Non-pigmented ciliary epithelial cell (primary cell): ENCODE data around the gene MMP25.

Source experiments
- DNase-seq: peaks from one replicate; pipeline ENCODE4 v3.0.0-alpha.2; 2010; ENCODE audit warnings: low read depth

MMP25 gene

DNA sequence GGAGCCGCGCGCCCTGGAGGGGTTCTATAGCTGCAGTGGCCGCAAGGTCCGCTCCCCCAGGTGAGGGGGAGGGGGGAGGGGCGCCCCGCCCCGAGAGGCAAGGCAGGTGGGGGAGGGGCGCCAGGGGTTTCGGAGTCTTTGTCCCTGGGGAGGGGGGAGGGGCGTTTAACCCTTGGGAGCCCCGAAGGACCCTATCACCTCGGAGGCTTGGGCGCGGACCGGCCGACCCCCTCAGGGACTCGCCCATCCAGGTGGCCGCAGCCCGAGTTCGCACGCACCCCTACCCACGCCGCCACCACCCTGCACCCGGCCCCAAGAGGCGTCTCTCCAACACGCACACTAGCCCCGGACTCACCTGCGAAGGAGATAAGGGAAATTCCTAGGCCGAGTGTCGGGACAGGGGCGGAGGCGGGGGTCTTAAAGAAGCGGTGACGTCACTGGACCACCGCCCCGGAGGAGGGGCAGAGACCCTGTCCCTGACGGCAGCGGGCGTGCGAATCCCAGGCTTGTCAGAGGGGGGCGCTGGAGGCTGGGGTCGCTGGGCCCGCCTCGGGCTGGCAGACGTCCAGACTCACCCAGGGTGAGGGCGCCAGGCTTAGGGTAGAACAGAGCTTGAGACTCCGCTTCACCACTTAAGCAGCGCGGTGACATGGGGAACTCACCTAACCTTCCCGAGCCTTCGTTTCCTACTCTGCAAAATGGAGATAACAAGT, 28.4 kb upstream of the MMP25 start, which contains the start of gene CLDN6:
Gene CLDN6, minus strand, starts transcription at position 390 of the 713 bp plus-strand sequence. CDS start 2,162 bp downstream, outside the sequence.
- DNase-seq: no peak

DNA sequence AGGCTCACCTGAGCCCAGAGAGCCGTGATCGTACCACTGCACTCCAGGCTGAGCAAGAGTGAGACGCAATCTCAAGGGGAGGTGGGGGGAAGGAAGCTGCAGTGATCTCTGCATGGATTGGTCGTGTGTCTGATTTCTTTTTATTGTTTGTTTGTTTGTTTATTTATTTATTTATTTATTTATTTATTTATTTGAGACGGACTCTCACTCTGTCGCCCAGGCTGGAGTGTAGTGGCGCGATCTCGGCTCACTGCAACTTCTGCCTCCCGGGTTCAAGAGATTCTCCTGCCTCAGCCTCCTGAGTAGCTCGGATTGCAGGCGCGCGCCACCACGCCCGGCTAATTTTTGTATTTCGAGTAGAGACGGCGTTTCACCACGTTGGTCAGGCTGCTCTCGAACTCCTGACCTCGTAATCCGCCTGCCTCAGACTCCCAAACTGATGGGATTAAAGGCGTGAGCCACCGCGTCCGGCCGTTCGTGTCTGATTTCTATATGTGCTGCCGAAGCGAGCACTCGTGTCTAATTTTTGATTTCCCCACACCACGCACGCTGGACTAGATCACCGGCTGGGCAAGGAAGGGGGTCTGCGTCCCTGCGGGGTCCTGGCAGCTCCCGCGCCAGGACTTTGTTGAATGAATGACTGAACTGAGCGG, 26.6 kb upstream of the MMP25 start:
- no peak for DNase-seq

DNA sequence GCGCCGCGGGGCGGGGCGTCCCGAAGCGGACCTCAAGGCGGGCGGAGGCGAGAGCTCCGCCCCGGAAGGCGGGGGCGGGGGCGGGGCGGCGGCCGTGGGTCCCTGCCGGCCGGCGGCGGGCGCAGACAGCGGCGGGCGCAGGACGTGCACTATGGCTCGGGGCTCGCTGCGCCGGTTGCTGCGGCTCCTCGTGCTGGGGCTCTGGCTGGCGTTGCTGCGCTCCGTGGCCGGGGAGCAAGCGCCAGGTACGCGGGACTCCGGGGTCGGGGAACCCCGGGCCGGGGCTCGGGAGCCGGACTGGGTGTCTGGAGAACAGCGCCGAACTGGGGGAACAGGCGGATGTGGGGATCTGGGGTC, 26.1 kb upstream of the MMP25 start, which contains the start of gene TNFRSF12A:
Gene TNFRSF12A, plus strand, starts transcription at position 122 of the 357 bp plus-strand sequence. Its CDS starts 30 bp downstream, at position 152.
- DNase-seq: peak; percentile 14

DNA sequence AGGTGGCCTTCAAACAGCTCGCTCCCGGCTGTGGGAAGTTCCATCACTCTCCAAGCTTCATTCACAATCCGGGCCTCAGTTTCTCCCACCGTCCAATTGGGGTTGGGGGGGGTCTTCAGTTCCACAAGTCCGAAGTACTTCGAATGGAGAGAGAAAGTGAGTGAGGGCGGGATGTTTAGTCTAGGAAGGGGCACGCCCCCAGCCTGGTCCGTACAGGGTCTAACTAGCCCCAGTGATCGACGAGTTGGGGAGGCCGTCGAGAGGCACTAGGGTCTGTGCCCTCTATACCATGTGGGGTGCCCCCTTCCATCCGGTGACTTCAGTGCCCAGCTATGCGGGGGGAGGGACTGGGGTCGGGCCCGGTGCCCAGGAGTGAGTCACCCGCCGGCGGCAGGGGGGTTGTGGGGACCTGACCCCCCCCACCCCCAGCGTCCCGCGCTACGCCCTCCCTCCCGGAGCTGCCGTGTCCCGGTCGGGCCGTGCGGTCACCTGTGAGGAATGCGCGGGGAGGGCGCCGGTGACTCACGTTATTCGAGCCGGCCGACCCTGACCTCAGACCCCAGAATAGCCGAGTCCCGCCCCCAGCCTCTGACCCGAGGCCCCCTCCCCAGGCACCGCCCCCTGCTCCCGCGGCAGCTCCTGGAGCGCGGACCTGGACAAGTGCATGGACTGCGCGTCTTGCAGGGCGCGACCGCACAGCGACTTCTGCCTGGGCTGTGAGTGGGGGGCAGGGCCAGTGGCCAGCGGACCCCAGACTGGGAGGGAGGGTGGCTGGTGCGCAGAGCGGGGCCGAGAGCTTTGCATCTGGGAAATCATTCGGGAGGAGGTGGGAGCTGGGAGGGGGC, 25.5 kb upstream of the MMP25 start:
- DNase-seq: peak; percentile 59

DNA sequence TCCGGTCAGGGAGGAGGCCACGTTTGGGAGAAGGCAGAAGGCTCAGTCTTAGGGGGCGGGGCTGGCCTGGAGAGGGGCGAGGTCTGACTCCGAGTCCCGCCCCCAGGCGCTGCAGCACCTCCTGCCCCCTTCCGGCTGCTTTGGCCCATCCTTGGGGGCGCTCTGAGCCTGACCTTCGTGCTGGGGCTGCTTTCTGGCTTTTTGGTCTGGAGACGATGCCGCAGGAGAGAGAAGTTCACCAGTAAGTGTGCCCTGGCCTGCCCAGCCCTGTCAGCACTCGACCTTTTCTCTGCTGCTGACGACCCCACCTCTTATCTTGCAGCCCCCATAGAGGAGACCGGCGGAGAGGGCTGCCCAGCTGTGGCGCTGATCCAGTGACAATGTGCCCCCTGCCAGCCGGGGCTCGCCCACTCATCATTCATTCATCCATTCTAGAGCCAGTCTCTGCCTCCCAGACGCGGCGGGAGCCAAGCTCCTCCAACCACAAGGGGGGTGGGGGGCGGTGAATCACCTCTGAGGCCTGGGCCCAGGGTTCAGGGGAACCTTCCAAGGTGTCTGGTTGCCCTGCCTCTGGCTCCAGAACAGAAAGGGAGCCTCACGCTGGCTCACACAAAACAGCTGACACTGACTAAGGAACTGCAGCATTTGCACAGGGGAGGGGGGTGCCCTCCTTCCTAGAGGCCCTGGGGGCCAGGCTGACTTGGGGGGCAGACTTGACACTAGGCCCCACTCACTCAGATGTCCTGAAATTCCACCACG, 24.7 kb upstream of the MMP25 start:
- DNase-seq: peak; percentile 73

DNA sequence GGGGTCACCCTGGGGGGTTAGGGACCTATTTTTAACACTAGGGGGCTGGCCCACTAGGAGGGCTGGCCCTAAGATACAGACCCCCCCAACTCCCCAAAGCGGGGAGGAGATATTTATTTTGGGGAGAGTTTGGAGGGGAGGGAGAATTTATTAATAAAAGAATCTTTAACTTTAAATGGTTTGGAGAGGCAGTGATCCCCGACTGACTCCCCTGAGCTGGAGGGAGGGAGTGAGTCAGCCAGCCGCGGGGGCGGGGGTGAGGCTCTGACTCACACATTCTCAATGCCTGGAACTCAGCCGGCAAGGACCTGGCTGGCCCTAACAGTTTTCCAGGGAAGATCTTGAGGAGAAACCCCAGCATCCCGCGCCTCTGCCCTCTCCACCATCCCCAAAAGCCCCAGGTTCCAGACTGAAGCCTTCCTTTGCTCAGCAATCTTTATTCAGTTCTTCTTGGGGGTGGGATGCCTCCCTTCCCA, 24.1 kb upstream of the MMP25 start:
- peak; percentile 86 for DNase-seq

DNA sequence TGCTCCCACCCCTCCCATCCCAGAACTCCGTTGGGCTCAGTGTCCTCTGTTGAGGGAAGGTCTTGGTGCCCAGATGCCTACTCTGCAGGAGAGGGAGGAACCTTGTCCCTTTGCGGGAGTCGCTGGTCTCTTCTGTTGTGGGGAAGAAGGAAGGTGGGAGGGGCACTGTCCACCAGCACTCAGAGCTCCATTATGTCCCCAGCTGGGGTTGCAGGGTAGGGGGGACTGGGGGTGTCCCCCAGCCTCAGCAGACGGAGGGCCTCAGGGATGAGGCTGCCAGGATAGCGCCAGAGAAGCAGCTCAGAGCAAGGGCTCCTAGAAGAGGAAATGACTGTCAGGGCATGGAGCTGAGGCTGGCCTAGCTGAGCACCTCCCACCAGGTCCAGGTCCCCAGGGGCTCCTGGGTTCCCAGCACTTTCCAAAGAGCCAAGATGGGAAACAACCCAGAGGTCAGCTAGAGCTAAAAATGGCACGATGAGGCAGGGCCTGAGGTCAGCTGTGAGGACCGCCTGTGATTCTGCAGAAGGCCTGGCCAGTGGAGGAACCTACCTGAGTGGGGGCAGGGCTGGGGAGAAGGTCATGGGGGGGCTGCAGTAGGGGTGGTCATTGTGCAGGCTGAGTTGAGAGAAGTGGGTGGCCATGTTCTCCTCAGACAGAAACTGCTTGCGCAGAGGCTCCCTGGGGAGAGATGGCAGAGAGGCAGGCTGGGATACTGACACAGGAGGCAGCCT, 23.5 kb upstream of the MMP25 start:
- DNase-seq: no peak

DNA sequence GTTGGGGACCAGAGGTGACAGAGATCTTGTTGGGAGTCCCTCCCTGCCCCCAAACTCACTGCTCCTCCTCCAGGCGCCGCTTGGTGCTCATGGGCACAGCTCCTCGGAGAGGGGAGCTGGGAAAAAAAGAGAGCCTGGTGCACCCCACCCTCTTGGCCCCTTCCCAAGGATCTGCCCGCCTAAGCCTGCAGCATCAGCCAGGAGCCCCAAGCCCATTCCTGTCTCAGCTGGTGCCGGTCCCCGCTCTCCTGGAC, 23.0 kb upstream of the MMP25 start:
- DNase-seq: no peak

DNA sequence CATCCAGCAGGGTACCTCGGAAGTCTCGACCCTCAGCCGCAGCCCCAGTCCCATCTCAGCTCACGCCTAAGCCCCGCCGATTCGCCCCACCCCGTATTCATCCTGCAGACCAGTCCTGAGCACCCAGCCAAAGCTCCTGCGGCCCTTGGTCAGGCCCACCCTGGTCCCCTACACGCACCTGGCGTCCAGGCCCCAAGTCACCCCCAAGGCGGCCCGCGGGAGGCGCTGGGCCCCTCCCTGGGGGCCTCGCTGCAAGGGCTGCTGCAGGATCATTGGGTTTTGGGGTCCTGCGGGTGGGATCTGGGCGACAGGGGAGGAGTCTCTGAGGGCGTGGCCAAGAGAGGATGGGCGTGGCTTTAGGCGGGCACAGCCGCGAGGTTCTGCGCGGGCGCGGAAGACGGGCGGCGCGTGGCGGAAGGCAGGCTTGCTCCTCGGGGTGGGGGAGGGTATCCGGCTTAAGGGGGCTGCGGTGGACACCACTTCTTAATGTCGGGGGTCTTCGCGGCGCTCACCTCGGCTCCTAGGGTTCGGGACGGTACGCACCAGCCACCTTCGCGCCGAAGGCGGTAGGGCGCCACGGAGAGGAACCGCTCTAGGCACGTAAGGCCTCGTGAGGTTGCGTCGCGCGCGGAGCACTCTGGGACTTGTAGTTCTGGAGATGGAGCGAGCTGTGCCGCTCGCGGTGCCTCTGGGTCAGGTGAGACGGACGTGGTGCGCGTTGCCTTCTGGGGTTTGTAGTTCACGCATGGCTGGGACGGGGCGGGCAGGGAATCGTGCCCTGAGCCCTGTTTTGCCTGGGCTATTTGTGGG, 22.5 kb upstream of the MMP25 start, which contains the start of the genes HCFC1R1 and THOC6:
Gene HCFC1R1, minus strand, starts transcription at position 274 of the 810 bp plus-strand sequence. Its CDS starts 1 bp downstream, at position 273.
Gene THOC6, plus strand, starts transcription at position 367 of the 810 bp plus-strand sequence. Its CDS starts 292 bp downstream, at position 659.
- peak; percentile 94 for DNase-seq

DNA sequence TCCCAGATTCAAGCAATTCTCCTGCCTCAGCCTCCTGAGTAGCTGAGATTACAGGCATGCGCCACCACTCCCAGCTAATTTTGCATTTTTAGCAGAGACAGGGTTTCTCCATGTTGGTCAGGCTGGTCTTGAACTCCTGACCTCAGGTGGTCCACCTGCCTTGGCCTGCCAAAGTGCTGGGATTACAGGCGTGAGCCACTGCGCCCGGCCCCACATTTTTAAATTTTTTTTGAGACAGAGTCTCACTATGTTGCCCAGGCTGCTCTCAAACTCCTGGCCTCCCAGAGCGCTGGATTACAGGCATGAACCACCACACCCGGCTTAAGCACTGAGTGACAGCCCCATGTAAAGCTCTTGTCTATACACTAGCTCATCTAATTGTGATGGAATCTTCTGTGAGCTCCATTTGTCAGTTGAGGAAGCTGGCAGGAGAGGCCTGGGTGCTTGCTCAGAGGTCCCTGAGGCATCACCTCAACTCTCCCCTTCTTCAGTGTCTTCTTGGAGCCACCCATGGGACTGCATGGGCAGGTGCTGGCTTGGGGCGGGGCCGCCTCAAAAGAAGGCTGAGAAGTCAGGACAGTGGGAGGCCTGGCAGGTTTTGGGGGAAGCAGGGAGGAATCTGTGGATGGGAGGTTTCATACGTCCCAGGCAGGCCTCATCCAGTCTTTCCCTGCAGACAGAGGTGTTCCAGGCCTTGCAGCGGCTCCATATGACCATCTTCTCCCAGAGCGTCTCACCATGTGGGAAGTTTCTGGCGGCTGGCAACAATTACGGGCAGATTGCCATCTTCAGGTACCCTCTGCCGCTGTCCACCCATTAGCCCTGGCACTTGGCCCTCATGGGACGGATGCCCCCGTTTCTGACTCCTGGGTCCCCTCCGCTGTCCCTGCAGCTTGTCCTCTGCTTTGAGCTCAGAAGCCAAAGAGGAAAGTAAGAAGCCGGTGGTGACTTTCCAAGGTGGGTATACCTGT, 21.0 kb upstream of the MMP25 start:
- no peak for DNase-seq

DNA sequence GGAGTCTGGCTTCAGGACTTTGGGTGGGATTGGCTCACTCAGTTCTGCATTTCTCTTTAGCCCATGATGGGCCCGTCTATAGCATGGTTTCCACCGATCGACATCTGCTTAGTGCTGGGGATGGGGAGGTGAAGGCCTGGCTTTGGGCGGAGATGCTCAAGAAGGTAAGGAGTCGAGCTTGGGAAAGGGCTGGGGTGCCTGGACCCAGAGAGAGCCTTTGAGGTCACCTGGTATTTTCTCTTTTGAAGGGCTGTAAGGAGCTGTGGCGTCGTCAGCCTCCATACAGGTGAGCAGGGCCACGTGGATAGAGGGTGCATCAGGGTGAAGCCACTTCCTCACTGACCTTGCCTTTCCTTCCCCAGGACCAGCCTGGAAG, 20.4 kb upstream of the MMP25 start:
- no peak for DNase-seq

DNA sequence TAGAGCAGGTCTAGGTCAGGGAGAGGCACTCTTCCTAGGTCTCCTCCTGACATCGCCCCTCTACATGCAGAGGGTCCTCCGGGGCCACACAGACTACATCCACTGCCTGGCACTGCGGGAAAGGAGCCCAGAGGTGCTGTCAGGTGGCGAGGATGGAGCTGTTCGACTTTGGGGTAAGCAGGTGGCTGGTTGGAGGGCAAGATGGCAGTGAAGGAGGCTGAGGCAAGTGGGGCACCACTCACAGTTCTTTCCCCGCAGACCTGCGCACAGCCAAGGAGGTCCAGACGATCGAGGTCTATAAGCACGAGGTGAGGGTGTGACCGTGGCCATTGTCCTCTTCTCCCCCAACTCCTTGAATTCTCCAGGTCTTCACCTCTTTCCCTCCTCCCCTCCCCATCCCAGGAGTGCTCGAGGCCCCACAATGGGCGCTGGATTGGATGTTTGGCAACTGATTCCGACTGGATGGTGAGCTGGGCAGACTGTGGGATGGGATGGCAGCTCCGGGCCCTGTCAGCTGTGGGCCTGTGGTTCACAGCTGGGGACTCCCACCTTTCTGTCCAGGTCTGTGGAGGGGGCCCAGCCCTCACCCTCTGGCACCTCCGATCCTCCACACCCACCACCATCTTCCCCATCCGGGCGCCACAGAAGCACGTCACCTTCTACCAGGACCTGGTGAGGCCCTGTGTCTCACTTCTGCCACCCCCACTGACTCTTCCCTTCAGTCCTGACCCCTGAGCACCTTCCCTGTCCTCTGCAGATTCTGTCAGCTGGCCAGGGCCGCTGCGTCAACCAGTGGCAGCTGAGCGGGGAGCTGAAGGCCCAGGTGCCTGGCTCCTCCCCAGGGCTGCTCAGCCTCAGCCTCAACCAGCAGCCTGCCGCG, 19.5 kb upstream of the MMP25 start:
- no peak for DNase-seq

DNA sequence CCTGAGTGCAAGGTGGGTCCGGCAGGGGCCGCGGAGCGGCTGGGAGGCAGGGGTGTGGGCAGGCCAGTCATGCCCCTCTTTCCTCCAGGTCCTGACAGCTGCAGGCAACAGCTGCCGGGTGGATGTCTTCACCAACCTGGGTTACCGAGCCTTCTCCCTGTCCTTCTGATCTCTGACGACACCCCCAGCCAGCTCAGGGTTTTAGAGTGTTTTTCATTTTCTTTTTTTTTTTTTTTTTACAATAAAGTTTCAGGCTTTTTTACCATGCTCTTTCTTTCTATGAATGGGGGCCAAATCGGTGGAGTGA, 18.9 kb upstream of the MMP25 start:
- DNase-seq: no peak

DNA sequence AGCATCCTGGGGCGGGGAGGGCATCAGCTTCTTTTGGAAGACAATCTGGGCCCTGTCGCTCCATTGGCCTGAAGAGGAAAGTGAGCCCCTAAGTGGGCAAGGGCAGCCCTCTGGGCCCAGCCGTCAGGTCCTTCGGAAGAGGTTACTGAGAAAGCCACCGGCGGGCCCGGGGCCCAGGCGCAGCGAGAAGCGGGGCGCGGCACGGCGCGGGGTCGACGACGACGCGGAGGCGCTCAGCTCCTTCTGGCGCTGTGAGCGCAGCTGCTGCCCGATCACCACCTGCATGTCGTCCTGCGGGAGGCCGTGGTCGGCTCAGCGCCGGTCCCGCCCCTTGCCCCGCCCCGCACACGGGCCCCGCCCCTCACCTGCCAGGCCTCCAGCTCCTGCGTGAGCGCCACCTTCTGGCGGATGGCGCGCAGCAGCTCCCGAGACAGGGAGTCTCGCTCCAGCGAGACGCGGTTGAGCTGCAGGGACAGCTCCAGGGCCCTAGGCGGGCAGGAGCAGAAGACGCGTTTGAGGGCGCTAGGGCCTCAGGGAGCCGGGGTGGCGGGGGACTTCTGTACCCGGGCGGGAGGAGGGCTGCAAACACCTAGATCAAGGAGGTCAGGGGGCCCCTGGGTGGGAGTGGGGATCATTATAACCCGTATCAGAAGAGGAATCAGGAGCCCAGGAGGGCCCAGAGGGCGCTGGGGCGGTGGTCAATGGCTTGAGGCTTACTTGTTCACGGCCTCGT, 18.2 kb upstream of the MMP25 start:
- peak; percentile 17 for DNase-seq

DNA sequence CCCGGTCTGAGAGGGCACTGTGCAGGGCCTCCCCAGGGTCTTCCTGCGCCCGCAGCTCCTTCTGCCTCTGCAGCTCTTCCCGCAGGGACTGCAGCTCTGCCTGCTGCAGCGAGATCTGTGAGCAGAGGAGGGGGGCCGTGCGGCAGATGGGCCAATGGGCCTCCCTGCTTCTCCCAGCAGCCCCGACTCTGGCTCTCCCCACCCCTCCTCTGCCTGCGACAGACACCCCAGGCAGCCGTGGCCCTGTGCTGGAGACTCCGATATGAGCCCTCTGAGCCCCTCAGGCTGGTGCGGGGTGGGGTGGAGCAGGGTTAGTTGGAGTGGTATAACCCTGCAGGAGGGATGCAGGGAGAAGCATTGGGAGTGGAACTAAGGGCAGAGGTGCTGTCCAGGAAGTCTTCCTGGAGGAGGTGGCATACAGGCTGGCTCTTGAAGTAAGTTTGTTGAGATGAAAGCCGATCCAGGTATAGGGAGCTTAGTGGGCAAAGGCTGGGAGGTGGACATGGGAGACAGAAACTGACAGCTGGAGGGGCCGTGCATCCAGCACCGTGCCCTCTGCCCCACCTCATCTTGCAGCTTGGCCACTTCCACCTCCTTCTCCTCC, 17.5 kb upstream of the MMP25 start:
- DNase-seq: no peak

DNA sequence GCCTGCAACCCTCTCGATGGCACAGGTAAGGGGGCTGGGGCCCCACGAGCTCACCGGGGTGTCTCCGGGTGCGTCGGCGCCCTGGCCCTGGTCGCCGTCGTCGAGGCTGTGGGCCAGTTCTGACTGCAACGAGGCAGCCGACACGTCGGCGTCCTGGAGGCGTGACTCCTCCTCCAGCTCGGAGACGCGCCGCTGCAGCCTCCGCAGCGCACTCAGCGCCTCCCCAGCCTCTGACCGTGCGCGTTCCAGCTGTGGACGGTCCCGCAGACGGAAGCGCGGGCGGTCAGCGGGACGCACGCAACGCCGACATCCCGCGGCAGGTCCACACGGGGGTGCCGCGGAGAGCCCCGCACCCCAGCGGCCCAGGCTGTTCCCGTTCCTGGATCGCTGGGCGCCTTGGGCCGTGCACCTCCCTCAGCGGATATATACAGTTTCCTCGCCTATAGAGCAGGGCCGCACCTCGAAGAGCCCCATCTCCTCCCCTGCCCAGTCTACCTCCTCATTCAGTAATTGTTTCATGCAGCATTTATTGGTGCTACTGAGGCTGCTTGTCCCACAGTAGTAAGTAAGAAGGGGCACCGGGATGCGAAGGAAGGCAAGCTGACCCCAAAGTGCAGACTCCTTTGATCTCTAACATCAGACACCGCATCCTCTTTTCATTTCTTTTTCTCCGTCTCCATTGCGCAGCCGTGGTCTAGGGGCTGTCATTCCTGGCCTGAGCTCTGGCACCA, 16.7 kb upstream of the MMP25 start:
- no peak for DNase-seq
